Measurements from ENCODE around the gene CDK16. TPM values are rescaled to one million over a fixed set of nuclear protein-coding genes. Genes with fewer than 3 reads are reported as not detected.

The CDK16 gene
- total and polyA plus RNA-seq, 2 of the 4 experiments (the other 2 are of a cell fraction) = 85.3 to 106 TPM

- Histone ChIP-seq H3K4me2 (ENCODE audit: low read depth, low read length) (no peak overlapping the region), H3K56ac (ENCODE audit: extremely low read depth, insufficient read depth, low read length) (no peak overlapping the region), H3K36me3 (ENCODE audit: control insufficient read depth, insufficient read depth, low read length) (peaks cover 21% of the 10 kb centered on the region), H4K91ac (ENCODE audit: insufficient read depth, low read depth, low read length) (no peak overlapping the region), H2BK15ac (ENCODE audit: low read depth, low read length) (no peak overlapping the region), H3K4me1 (ENCODE audit: control insufficient read depth, insufficient read depth, low read length) (no peaks in the 10 kb centered on the region), H2BK120ac (ENCODE audit: low read depth, low read length) (no peak overlapping the region), H3K27ac (ENCODE audit: insufficient read depth, low read length) (no peak overlapping the region), H3K4me3 (ENCODE audit: insufficient read depth, low read depth, low read length) (no peak overlapping the region), H2AK5ac (ENCODE audit: low read depth, low read length) (no peak overlapping the region), H2AFZ (replicated peaks; ENCODE audit: low read length, poor library complexity) (no peak overlapping the region), H3K14ac (replicated peaks; ENCODE audit: low read depth, low read length) (no peak overlapping the region), H3K79me1 (ENCODE audit: low read depth in 1 of 2, low read length in 2 of 2) (peaks cover 3% of the 10 kb centered on the region in 2 experiments; a peak in 1 of 4 replicates), H3K18ac (ENCODE audit: low read depth, low read length) (no peak overlapping the region), H2AK9ac (replicated peaks; ENCODE audit: low read depth, low read length, poor library complexity) (no peak overlapping the region), H4K8ac (ENCODE audit: low read depth in 2 of 2, low read length in 2 of 2) (no peak overlapping the region), H3K23ac (ENCODE audit: low read depth, low read length) (no peak overlapping the region), H4K20me1 (ENCODE audit: insufficient read depth, low read length) (no peaks in the 10 kb centered on the region; the same call in 1 of the 2 replicates), H3K9ac (ENCODE audit: low read depth, low read length) (no peak overlapping the region), H3K4ac (ENCODE audit: low read depth, low read length) (no peak overlapping the region), H2BK5ac (ENCODE audit: low read depth, low read length, poor library complexity, severe bottlenecking) (no peak overlapping the region), H3K9me1 (ENCODE audit: insufficient read depth, low read length) (no peaks in the 10 kb centered on the region), H3K27me3 (ENCODE audit: control insufficient read depth, insufficient read depth, low read length) (peaks cover 7% of the 10 kb centered on the region; the same call in 1 of the 2 replicates), H2BK20ac (ENCODE audit: low read depth, low read length) (no peak overlapping the region), H4K5ac (ENCODE audit: low read depth, low read length) (no peak overlapping the region), H3K9me3 (ENCODE audit: control insufficient read depth, insufficient read depth, low read length) (no peaks in the 10 kb centered on the region)
- DNase-seq (no peak), ATAC-seq (ENCODE audit: low read depth) (no peak)
- dilution Hi-C loops (cut with HindIII; ENCODE audit: low sequenced_read_pairs, unreplicated experiment) (no loop called here), in situ Hi-C loops (cut with MboI; ENCODE audit: low sequenced_read_pairs) (no loop called here), intact Hi-C loops (cut with micrococcal nuclease) (no loop called here)
- WGBS, 2 experiments (ENCODE audit: extremely low coverage in 2 of 2, insufficient read length in 1 of 2) = 93% methylated on average over 9 of the region's 17 CpGs; no CpG with 5 or more reads in 1 of the 2 experiments
- no peak for TF ChIP-seq CHD1 (IDR thresholded peaks at IDR 0.05; ENCODE audit: low read depth, low read length)
- TF ChIP-seq USF2 (IDR thresholded peaks at IDR 0.05; ENCODE audit: low read depth, low read length) = no peak
- no peak for TF ChIP-seq MAZ (IDR thresholded peaks at IDR 0.05; ENCODE audit: borderline replicate concordance, low read depth, low read length)
- TF ChIP-seq SMC3 (IDR thresholded peaks at IDR 0.05; ENCODE audit: low read depth, low read length) = no peak
- no peak for TF ChIP-seq MAFK (IDR thresholded peaks at IDR 0.05; ENCODE audit: low read depth, low read length)
- no peak for TF ChIP-seq NFE2L2 (IDR thresholded peaks at IDR 0.05; ENCODE audit: low read depth, low read length)
- no peak for TF ChIP-seq RAD21 (IDR thresholded peaks at IDR 0.05; ENCODE audit: low read length)
- no peak for TF ChIP-seq CTCF (conservative IDR thresholded peaks at IDR 0.05; ENCODE audit: low read depth, low read length)
- TF ChIP-seq ELK1 (IDR thresholded peaks at IDR 0.05; ENCODE audit: borderline replicate concordance, low read depth, low read length) = no peak
- TF ChIP-seq POLR2A (IDR thresholded peaks at IDR 0.05; ENCODE audit: low read depth, low read length) = no peak
- no peak for TF ChIP-seq BHLHE40 (IDR thresholded peaks at IDR 0.05; ENCODE audit: low read depth, low read length)
- no peak for TF ChIP-seq FOS (IDR thresholded peaks at IDR 0.05; ENCODE audit: low read depth, low read length)
- no peak for TF ChIP-seq CEBPB (IDR thresholded peaks at IDR 0.05; ENCODE audit: low read depth, low read length)
- no peak for TF ChIP-seq MXI1 (IDR thresholded peaks at IDR 0.05; ENCODE audit: borderline replicate concordance, low read depth, low read length)
- no peak for TF ChIP-seq RFX5 (IDR thresholded peaks at IDR 0.05; ENCODE audit: low read depth, low read length)
- TF ChIP-seq RCOR1 (IDR thresholded peaks at IDR 0.05; ENCODE audit: insufficient replicate concordance, low read length) = no peak
- ChIA-PET CTCF (no interaction called here), POLR2A (ENCODE audit: unreplicated experiment) (no interaction called here)
- no TSS peak for BruUV-seq (replicated peaks)
These were observed 33.2 kb upstream of the CDK16 start for GRCh38 chrX:47185241-47185640.
